SK-N-SH treated with all-trans-retinoic acid at 6 μM for 48 hours (cell line): ENCODE results near the gene TNFSF11.

ENCODE experiments used
- ATAC-seq: fragments of 200-7000 bp; cut with Tn5 transposase; 3 replicates; pipeline ENCODE4 v1.9.1; 2020; ENCODE audit warnings: mild to moderate bottlenecking, moderate library complexity
- ARNTL ChIP-seq: fragments of 450-650 bp; formaldehyde crosslinking; IDR thresholded peaks from 2 replicates; pipeline ENCODE4 v1.5.0; 2020; ENCODE audit warnings: low read depth, mild to moderate bottlenecking, moderate library complexity, borderline replicate concordance
- BACH2 ChIP-seq: fragments of 250-450 bp; sonication (Bioruptor Pico); IDR thresholded peaks from 2 replicates; pipeline ENCODE4 v1.9.0; 2021; ENCODE audit warnings: mild to moderate bottlenecking, borderline replicate concordance
- CSDC2 ChIP-seq: fragments of 250-450 bp; sonication (Bioruptor Pico); IDR thresholded peaks from 2 replicates; pipeline ENCODE4 v1.5.0; 2020; ENCODE audit warnings: mild to moderate bottlenecking, moderate library complexity
- CSRNP3 ChIP-seq: fragments of 250-450 bp; sonication (Bioruptor Pico); IDR thresholded peaks from 2 replicates; pipeline ENCODE4 v1.5.1; 2021; ENCODE audit warnings: mild to moderate bottlenecking, moderate library complexity
- ESRRG ChIP-seq: fragments of 250-450 bp; sonication (Bioruptor Pico); IDR thresholded peaks from 2 replicates; pipeline ENCODE4 v1.6.1; 2021; ENCODE audit warnings: mild to moderate bottlenecking
- GLIS3 ChIP-seq: fragments of 250-450 bp; sonication (Bioruptor Pico); IDR thresholded peaks from 2 replicates; pipeline ENCODE4 v1.5.0; 2020; ENCODE audit warnings: mild to moderate bottlenecking, moderate library complexity
- ISL1 ChIP-seq: fragments of 250-450 bp; sonication (Bioruptor Pico); IDR thresholded peaks from 2 replicates; pipeline ENCODE4 v2.1.2; 2022; ENCODE audit warnings: mild to moderate bottlenecking, moderate library complexity
- OSR1 ChIP-seq: fragments of 250-450 bp; sonication (Bioruptor Pico); IDR thresholded peaks from 2 replicates; pipeline ENCODE4 v1.8.0; 2022; ENCODE audit warnings: moderate library complexity, mild to moderate bottlenecking, inconsistent platforms
- PATZ1 ChIP-seq: fragments of 250-450 bp; sonication (Bioruptor Pico); IDR thresholded peaks from 2 replicates; pipeline ENCODE4 v1.8.0; 2020; ENCODE audit warnings: mild to moderate bottlenecking, moderate library complexity, borderline replicate concordance
- POU6F1 ChIP-seq: fragments of 250-450 bp; sonication (Bioruptor Pico); IDR thresholded peaks from 2 replicates; pipeline ENCODE4 v1.8.0; 2021; ENCODE audit warnings: low read depth, mild to moderate bottlenecking, moderate library complexity, borderline replicate concordance
- PPARA ChIP-seq: fragments of 250-450 bp; sonication (Bioruptor Pico); IDR thresholded peaks from 2 replicates; pipeline ENCODE4 v1.5.0; 2020; ENCODE audit warnings: mild to moderate bottlenecking, borderline replicate concordance
- RARB ChIP-seq: fragments of 250-450 bp; sonication (Bioruptor Pico); IDR thresholded peaks from 2 replicates; pipeline ENCODE4 v1.8.0; 2021; ENCODE audit warnings: mild to moderate bottlenecking, moderate library complexity
- TSHZ2 ChIP-seq: fragments of 250-450 bp; sonication (Bioruptor Pico); IDR thresholded peaks from 2 replicates; pipeline ENCODE4 v1.5.0; 2020; ENCODE audit warnings: mild to moderate bottlenecking, moderate library complexity
- ZFP30 ChIP-seq: fragments of 450-650 bp; formaldehyde crosslinking; IDR thresholded peaks from 2 replicates; pipeline ENCODE4 v1.5.0; 2022; ENCODE audit warnings: mild to moderate bottlenecking, moderate library complexity
- ZNF70 ChIP-seq: fragments of 450-650 bp; formaldehyde crosslinking; IDR thresholded peaks from 2 replicates; pipeline ENCODE4 v1.5.0; 2020; ENCODE audit warnings: mild to moderate bottlenecking, moderate library complexity
- ZNF8 ChIP-seq: fragments of 450-650 bp; formaldehyde crosslinking; IDR thresholded peaks from 2 replicates; pipeline ENCODE4 v1.5.0; 2020; ENCODE audit warnings: mild to moderate bottlenecking, moderate library complexity

Gene TNFSF11

GRCh38 chr13:42650506-42650905 lies 76.6 kb downstream of the TNFSF11 start:
- ATAC-seq: peak; percentile 56
- TF ChIP-seq GLIS3 (CRISPR knock-in tag): no peak
- no peak for TF ChIP-seq ZNF8 (CRISPR knock-in tag)
- no peak for TF ChIP-seq PATZ1
- TF ChIP-seq RARB (CRISPR knock-in tag): no peak
- TF ChIP-seq TSHZ2 (CRISPR knock-in tag): no peak
- TF ChIP-seq ZNF70: no peak
- TF ChIP-seq POU6F1: no peak

- ATAC-seq: no peak
Observed at GRCh38 chr13:42651936-42652641, 78.1 kb downstream of the TNFSF11 start.

More at GRCh38 chr13:42651936-42652641, 78.1 kb downstream of the TNFSF11 start:
- no peak for TF ChIP-seq CSRNP3 (CRISPR knock-in tag)
- no peak for TF ChIP-seq TSHZ2 (CRISPR knock-in tag)
- no peak for TF ChIP-seq OSR1 (CRISPR knock-in tag)
- no peak for TF ChIP-seq ZNF8 (CRISPR knock-in tag)
- no peak for TF ChIP-seq PATZ1
- TF ChIP-seq ARNTL (CRISPR knock-in tag): no peak
- no peak for TF ChIP-seq PPARA
- TF ChIP-seq BACH2 (CRISPR knock-in tag): no peak
- no peak for TF ChIP-seq RARB (CRISPR knock-in tag)
- TF ChIP-seq ESRRG (CRISPR knock-in tag): no peak
- no peak for TF ChIP-seq ZNF70
- TF ChIP-seq GLIS3 (CRISPR knock-in tag): no peak
- no peak for TF ChIP-seq ZFP30
- TF ChIP-seq ISL1 (CRISPR knock-in tag): no peak
- no peak for TF ChIP-seq CSDC2 (CRISPR knock-in tag)
- TF ChIP-seq, all 23 proteins: peak for 0
